Measurements from ENCODE around the gene CNPY1.

Gene CNPY1

DNA sequence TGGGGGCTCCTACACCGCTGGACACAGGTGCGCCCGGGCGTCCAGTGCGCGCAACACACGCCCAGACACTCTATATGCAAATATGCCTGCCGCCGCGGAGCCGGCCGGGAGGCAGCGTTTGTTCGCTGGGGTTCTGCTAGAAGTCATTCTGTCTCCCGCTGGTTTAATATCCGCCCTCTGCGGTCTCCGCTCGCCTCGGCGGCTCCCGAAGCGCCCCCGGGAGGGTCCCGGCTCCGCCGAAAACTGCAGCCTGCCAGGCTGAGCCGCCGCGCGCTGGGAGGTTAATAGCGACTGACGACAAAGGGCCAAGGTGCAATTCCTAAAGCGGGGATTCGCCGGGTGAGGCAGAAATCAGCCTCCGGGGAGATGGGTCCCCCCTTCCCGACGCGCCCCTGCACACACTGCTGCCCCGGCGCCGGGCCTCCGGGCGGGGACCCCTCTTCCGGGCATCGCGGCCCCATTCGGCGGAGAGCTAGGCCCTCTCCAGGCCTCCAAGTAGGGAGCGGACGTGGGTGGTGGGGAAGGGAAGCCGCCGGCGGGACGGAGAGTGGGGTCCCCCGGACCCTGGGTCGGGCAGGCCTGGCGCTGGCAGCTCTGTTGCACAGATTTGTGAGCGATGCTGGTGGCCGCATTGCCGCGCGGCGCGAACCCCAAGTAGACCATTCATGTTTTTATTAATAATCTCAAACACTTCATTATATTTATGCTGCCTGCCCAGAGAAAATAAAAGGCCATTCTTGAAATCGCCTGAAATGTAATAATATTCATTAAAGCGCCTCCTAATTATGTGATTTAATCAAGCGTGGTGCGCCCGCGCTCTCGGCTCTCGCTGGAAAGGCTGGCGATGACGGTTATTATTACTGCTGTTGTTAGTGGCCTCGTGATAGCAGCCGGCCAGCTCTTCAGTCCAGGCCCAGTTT lies 79.3 kb downstream of the CNPY1 start:
- no peak for DNase-seq (ENCODE audit: low read depth)

GRCh38 chr7:155466142-155466813 lies 80.1 kb downstream of the CNPY1 start:
- no peak for DNase-seq (ENCODE audit: low read depth)

- DNase-seq (ENCODE audit: low read depth), result no peak
Observed at GRCh38 chr7:155465761-155466141, 80.6 kb downstream of the CNPY1 start.

DNA sequence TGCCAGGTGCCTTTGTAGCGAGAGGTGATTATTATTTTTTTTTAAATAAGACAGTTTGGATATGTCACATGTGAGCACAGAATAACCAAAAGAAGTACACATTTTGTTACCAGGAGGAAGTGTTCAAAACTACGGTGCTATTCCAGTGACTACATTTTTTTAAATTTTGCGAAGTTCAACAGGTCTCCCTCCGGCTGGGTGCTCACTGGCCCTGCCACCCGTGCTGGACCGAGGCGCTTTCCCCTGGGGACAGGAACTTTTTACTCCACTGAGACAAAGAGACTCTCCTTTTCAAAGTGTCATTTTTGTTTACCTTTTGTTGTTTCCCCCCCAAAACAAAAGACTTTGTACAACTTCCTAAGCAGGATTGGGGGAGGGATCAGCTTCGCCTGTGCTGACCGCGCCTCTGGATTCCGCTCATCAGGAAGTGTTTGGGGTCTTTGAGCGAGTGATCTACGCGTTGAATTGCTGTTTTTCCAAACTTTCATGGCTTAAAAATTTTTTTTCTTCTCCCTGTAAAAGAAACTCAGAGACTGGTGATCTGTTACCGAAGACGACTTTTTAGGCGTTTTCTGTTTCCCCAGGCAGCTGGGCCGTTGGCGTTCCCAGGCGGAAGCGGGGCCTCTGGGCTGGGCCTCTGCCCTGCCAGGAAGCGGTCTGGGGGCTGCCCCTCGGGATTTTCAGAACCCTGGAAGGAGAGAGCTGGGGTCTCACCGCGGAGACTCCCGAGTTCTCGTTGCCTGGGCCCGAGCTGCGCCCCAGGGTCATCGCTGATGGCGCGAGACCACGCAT lies 81.2 kb downstream of the CNPY1 start:
- no peak for DNase-seq (ENCODE audit: low read depth)

- no peak for DNase-seq (ENCODE audit: low read depth)
Observed at GRCh38 chr7:155464183-155464582, 82.2 kb downstream of the CNPY1 start.

GRCh38 chr7:155463114-155463811 lies 83.1 kb downstream of the CNPY1 start:
- DNase-seq (ENCODE audit: low read depth), result no peak

GRCh38 chr7:155462163-155462735 lies 84.1 kb downstream of the CNPY1 start:
- no peak for DNase-seq (ENCODE audit: low read depth)

DNA sequence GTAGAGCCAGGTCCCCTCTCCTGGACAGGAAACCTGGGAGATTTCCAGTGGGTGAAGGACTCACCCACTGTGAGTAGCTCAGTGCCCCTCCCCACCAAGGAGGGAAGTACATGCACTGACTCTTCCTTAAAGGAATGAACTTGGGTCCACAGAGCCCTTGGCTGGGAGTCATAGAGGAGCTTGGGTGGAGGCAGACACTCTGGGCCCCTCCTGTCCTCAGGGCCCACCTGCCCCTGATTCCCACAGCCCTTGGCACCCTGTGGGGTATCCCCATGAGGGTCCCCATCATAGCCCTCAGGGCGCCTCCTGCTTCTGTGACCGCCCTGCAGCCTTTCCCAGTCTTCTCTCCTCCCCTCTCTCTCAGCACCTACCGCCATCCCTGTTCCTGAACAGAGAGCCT lies 84.7 kb downstream of the CNPY1 start:
- DNase-seq (ENCODE audit: low read depth), result no peak

DNA sequence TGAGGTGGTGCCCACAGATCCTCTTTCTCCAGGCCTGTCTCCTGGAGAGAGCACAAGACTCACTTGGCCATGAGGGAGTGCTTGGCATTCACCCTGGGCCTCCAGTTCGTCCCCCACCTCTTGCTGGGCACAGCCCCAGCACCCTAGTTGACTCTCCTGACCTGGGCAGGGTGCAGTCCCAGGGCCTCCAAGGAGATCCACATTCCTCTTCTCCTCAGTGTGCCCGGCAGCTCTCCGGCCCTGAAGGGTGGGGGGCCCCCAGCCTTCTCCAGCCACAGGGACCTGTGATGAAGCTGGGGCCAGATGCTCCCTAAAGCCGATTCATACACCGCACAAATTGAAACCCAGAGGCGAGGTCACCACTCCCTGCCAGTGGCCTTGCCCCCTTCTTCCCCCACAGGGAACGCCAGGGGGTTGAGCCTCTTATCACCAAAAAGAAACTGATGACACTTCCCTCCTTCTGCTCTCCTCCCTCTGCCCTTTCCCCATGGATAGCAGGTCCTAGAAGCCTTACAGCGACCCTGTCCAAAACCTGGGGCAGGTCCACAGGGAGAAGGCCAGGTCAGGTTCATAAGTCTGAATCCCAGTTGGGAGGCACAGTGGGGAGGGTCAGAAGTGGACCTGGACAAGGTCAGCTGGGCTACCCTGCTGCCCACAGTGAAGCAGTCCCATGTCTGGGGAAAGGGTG lies 85.3 kb downstream of the CNPY1 start:
- DNase-seq (ENCODE audit: low read depth), result no peak

GRCh38 chr7:155459700-155460461 lies 86.5 kb downstream of the CNPY1 start:
- DNase-seq (ENCODE audit: low read depth), result no peak

GRCh38 chr7:155458878-155459699 lies 87.3 kb downstream of the CNPY1 start:
- no peak for DNase-seq (ENCODE audit: low read depth)

DNA sequence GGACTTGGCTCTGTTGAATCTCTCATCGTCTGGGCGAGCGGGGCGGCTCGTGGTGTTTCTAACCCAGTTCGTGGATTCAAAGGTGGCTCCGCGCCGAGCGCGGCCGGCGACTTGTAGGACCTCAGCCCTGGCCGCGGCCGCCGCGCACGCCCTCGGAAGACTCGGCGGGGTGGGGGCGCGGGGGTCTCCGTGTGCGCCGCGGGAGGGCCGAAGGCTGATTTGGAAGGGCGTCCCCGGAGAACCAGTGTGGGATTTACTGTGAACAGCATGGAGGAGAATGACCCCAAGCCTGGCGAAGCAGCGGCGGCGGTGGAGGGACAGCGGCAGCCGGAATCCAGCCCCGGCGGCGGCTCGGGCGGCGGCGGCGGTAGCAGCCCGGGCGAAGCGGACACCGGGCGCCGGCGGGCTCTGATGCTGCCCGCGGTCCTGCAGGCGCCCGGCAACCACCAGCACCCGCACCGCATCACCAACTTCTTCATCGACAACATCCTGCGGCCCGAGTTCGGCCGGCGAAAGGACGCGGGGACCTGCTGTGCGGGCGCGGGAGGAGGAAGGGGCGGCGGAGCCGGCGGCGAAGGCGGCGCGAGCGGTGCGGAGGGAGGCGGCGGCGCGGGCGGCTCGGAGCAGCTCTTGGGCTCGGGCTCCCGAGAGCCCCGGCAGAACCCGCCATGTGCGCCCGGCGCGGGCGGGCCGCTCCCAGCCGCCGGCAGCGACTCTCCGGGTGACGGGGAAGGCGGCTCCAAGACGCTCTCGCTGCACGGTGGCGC lies 88.1 kb downstream of the CNPY1 start, which contains the start of gene EN2:
TSS of gene EN2 (plus strand) at position 19 of the 767 bp plus-strand sequence. CDS start at position 268, 249 bp downstream.
- DNase-seq (ENCODE audit: low read depth), result no peak

- no peak for DNase-seq (ENCODE audit: low read depth)
Observed at GRCh38 chr7:155457544-155458110, 88.7 kb downstream of the CNPY1 start.

DNA sequence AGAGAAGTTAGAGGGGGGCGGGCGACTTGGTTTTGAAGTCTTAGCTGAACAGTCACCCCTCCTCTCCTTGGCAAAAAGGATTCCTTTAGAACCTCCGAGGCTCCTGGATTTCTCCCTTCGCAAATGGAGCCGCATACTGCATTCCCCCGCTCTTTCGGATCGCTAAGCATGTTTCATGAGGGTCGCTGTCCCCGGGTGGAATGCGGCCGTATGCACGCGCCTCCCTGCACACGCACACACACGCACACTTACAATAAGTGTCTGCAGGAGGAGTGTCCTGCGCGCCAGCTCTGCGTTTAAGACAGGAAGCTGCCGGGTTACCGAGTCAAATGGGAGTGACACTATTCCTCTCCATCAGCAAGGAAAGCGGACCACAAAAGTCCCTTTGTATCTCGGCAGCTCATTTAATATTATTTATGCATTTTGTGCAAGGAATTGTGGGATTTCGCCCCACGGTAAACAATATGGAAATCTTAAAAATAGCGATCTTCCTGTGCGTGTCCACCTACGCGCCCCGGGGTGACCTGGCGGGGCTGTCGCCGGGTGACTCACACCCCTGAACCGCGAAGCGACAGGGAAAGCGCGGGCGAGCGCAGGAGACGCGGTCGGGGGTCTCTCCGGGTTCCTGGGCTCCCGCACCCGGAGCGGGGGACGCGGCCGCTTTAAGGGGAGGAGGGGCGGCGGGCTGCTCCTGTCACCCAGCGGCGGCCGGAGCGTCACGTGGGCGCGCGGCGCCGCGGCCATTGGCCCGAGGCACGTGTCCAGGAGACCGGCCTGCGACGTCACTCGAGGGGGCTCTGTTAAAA lies 89.4 kb downstream of the CNPY1 start:
- no peak for DNase-seq (ENCODE audit: low read depth)

GRCh38 chr7:155455776-155456737 lies 90.3 kb downstream of the CNPY1 start:
- no peak for DNase-seq (ENCODE audit: low read depth)

DNA sequence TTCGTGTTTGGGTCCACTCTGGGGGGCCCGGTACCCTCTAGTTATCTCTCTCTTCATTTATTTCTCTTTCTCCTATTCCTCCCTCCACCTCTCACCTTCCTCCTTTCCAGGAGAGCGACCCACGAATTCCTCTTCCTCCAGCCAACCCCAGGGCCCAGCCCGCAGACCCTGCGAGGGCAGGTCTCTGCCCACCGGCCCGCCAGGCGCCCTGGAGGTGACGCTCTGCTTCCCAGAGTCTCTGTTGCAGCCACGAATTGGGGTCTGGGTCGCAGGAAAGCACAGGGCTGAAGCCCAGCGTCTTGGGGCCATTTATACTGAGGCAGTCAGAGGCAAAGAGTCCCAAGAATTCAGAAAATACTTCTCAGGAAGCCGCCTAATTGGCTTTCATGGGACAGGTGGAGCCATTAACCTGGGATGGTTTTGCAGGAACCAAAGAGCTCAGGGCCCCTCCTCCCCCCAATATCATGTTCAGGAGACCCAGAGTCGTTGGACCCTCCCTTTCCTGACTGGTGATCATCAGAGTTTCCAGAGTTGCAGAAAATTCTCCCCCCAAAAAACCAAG lies 91.1 kb downstream of the CNPY1 start:
- no peak for DNase-seq (ENCODE audit: low read depth)
